ENCODE measurements around the gene UBAP1.
A peak's percentile ranks its signal among the peaks of the same experiment; 100 is the strongest.
"Not testable (repeated sequence)": the region's sequence is repeated elsewhere in the genome, so short reads cannot be mapped to it uniquely, and the experiment has no call there.

UBAP1 gene

DNA sequence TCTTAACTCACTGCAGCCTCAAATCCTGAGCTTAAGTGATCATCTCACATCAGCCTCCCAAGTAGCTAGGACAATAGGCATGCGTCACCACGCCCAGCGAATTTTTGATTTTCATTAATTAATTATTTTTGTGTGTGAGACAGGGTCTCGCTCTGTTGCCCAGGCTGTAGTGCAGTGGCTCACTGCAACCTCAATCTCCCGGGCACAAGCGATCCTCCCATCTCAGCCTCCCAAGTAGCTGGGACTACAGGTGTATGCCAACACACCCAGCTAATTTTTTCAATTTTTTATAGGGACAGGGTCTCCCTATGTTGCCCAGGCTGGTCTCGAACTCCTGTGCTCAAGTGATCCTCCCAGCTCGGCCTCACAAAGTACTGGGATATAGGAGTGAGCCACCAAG, 41.4 kb downstream of the UBAP1 start:
- FAIRE-seq (no peak), DNase-seq (ENCODE audit: low spot score) (no peak)

DNA sequence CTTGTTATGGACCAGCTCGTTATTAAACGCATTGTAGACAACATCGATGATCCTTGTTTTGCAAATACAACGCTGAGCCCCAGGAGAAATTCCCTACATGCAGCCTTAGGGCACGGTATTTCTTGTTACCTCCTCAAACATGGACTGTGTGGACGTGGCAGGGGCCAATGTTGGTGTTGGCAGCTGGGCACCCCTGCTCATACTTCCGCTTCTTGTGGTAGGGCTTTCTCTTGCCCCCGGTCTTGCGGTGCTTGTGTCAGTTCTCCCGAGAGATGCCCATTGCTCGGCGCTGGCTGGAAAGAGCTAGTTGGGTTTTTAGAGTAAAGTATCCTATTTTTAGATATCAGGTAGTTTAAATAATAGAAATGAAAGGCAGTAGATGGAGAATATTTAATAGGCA, 45.5 kb downstream of the UBAP1 start:
- DNase-seq (ENCODE audit: low spot score) (no peak), FAIRE-seq (no peak)

DNA sequence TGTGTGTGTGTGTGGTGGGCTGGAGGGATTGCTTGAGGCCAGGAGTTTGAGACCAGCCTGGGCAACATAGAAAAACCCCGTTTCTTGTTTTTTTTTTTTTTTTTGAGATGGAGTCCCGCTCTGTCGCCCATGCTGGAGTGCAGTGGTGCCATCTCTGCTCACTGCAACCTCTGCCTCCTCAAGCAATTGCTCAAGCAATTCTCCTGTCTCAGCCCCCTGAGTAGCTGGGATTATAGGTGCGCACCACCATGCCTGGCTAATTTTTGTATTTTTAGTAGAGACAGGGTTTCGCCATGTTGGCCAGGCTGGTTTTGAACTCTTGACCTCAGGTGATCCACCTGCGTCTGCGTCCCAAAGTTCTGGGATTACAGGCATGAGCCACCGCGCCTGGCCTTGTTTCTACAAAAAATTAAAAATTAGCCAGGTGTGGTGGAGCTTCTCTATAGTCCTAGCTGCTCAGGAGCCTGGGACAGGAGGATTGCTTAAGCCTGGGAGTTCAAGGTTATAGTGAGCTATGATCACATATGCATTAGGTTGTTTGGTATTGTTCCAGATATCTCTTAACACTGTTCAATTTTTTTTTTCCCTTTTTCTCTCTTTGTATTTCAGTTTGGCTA, 47.4 kb downstream of the UBAP1 start:
- DNase-seq (ENCODE audit: low spot score); FAIRE-seq: not testable (repeated sequence)

DNA sequence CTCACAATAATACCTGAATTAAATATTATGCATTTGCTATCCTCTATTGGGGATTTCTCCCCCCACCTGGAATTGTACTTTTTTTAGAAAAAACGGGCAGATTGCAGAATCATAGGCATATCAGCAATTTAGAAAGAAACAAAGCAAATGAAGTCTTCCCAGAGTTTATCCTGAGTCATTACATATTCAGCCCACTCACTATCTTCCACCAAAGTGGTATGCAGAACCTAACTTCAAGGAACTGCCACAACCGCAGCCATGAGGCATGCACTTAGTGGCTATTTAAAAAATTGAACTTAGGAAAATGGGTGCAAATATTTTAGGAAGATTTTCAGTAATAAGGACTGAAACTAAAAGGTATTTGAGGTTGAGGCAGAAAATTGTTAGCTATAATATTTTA, 48.6 kb downstream of the UBAP1 start:
- FAIRE-seq (no peak), DNase-seq (ENCODE audit: low spot score) (no peak)

DNA sequence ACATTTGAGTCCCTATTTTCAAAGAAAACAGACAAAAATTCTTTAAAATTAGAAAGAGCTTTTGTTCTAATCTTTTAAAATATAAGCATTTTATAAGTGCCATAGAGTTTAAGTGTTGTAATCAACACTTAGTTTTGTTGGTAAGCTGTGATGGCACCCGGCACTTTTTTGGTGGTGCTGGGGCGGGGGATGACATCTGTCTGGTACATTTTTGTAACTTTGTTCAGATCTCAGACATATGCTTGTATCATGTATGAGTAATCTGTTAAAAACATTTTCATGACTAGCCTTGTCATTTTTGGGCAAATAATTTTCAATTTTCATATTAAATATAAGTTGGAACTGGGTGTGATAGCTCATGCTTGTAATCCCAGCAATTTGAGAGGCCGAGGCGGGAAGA, 51.7 kb downstream of the UBAP1 start:
- no peak for DNase-seq (ENCODE audit: low spot score)
- FAIRE-seq: no peak

DNA sequence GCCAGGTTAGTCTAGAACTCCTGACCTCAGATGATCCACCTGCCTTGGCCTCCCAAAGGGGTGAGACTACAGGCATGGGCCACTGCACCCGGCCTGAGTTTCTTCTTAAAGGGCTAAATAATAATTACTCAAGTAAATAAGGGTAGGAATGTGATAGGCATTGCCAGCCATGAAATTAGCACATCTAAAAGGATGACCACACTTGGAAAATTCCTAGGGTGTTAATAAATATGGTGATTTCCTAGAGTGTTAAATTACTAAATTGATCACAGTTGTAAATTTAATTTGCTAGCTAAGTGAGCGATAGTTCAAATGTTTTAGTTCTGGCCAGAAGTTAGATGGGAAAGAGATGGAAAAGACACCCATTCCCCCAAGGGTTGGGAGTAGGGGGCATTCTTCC, 53.4 kb downstream of the UBAP1 start:
- FAIRE-seq: no peak
- no peak for DNase-seq (ENCODE audit: low spot score)

DNA sequence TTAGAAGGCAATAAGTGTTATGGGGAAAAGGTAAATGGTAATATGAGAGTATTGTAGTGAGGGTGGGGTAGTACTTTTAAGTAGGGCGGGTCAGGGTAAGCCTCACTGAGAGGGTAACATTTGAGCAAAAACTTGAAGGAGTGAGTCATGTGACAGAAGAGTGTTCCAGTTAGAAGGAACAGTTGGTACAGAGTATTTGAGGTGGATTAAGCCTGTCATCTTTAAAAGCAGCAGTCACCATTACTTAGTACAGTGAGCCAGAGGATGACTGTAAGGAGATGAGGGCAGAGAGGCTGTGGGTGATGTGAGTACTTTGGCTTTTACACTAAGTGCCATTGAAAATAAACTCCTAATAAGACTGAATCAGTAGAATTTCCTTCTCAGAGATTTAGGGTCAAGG, 54.8 kb downstream of the UBAP1 start:
- FAIRE-seq: no peak
- no peak for DNase-seq (ENCODE audit: low spot score)

DNA sequence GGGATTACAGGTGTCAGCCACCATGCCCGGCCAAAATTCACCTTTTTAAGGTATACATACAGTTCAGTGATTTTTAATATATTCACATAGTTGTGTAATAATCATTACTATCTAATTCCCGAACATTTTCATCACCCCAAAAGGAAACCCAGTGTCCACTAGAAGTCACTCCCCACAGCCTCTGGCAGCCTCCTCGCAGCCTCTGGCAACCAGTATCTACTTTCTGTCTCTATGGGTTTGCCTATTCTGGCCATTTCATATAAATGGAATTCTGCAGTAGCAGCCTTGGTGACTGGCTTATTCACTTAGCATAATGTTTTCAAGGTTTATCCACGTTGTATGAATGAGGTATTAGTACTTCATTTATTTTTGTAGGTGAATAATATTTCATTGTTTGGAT, 59.0 kb downstream of the UBAP1 start:
- FAIRE-seq: no peak
- no peak for DNase-seq (ENCODE audit: low spot score)

DNA sequence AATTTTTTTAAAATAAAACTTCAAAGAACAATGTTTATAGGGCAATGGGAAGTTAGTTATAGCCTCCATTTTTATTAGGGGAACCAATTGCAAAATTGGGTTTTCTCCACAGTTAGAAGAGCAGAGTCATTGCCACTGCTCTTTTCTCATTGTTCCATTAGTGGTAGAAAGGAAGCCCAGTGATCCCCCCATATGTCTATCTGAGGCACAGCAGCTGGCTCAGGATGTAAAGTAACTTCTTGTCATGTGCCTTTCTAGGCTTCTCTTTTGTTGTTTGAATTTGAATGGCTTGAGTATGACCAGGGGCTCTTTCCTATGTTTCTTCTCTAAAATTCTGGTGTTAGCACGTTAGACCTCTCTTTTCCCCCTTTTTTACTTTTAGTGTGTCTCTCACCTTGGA, 61.2 kb downstream of the UBAP1 start:
- FAIRE-seq: no peak
- DNase-seq (ENCODE audit: low spot score): no peak

DNA sequence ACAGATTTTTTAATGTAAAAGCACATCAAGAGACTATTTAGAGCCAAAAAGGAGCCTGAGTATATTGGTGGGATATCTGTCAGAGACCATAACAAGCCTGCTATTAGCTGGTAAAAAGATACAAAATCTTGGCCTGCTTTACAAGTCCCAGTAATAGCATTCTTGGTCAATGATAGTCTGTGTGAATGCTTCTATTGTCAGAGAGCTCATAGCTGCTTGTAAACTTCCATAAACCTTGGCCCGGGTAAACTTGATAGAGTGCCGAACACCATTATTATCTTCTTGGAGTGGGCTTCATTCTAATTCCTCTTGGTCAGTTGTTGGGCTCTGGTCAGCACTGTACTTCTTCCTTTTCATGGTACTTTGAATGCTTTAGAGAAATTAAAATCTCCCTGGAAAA, 64.0 kb downstream of the UBAP1 start:
- FAIRE-seq: no peak

DNA sequence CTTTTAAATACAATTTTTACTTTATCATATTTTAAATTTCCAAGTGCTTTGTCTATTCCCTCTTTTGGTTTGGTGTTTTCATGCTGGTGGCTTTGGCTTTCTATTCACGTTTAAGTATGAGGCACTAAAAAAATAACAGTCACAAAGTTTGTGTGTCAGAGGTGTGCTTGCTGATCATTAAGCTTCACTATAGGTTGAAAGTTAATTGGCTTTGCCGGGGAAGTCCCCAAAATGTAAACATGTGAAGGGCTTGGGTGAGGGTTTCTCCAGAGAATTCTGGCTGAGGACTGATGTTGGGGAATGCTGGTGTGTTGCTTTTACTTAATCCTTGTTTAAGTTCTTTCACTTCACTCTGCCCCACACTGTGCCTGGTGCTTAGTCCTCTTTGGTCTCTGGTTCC, 66.4 kb downstream of the UBAP1 start:
- not testable (repeated sequence) for DNase-seq (ENCODE audit: low spot score); FAIRE-seq

More for the DNA sequence above, 64.0 kb downstream of the UBAP1 start:
- no peak for DNase-seq (ENCODE audit: low spot score)

DNA sequence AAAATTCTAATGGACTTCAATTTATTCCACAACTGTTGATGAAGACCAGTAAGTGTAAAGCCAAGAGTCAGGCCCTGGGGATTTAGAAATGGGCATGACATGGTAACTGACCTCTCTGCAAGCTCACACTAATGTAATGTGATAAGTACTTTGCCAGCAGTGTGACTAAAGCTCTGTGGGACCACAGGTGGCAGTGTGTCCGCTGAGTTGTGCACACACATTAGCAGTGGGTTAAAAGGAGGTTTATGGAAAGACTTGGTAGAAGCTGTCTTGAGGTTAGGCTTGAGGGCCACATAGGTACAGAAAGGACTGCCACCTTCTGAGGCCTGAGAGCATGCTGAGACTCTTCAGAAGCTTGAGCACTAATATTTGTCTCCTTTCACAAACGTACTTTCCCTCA, 67.6 kb downstream of the UBAP1 start:
- FAIRE-seq (no peak), DNase-seq (ENCODE audit: low spot score) (no peak)

DNA sequence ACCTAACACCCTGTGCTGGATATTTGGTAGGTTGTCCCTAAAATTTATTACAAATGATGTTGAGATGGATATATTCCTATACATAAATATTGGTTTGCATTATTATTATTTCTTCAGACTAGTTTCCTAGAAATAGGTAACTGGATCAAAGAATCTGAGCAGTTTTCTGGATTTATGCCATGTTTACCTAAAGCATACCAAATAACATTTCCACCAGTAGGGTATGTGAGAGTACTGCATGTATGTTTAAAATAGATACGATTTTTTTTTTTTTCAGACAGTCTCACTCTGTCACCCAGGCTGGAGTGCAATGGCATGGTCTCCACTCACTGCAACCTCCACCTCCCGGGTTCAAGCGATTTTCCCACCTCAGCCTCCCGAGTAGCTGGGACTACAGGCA, 68.9 kb downstream of the UBAP1 start:
- not testable (repeated sequence) for FAIRE-seq; DNase-seq (ENCODE audit: low spot score)

DNA sequence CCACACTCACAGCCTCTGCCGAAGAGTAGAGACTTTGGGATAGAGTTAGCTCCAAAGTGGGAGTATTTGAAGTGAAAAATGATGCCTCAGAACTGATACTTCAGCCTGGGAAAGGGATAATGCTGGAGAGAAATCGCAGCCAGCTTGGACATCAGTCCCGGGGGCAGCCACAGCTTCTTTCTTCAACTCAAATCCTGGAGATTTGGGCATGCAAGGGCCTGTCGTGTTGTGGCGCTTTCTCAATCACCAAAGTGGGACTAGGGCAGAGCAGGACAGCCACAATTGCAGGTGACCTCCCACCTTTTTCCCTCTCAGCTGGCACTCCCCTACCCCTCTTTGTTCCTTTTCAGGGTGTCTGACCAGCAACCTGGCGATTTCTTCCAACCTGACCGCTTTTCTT, 70.4 kb downstream of the UBAP1 start:
- DNase-seq (ENCODE audit: low spot score) (no peak), FAIRE-seq (no peak)

DNA sequence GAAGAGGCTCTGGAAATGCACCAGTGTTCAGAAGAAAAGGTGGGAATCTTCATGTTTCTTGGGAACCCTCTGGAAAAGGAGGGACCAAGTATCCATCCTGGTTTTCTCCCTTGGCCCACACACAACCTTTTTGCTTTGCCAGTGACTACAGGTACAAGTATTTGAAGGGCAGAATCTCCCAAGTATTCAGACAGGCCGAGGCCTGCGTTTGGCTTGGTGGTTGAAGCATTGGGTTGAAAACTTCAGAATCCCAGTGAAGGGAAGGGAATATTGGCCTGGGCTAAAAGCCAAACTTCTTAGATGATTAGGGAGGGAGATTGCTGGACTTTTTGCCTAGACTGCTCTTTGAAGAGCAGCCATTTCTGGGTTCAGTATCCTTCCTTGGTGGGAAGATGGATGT, 71.9 kb downstream of the UBAP1 start:
- FAIRE-seq: no peak

DNA sequence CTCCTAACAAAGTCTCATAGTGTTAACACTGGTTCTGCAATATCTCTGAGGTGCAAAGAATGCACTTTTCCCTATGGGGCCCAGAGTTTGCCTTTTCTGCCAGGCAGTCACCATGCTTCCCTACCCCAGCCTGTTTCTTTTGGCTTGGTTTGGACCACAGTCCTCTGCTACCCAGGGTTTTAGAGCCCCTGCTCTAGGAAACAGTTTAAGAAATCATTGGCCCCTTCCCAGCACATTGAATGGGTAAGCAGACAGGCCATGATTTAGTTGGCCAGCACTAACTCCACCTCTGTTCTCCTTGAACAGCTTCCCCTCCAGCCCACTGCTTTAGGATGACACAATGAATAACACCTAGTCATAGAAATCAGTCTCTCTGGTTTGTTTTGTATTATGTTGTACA, 73.2 kb downstream of the UBAP1 start:
- FAIRE-seq (no peak), DNase-seq (ENCODE audit: low spot score) (no peak)

More for the DNA sequence above, 71.9 kb downstream of the UBAP1 start:
- DNase-seq (ENCODE audit: low spot score): no peak

DNA sequence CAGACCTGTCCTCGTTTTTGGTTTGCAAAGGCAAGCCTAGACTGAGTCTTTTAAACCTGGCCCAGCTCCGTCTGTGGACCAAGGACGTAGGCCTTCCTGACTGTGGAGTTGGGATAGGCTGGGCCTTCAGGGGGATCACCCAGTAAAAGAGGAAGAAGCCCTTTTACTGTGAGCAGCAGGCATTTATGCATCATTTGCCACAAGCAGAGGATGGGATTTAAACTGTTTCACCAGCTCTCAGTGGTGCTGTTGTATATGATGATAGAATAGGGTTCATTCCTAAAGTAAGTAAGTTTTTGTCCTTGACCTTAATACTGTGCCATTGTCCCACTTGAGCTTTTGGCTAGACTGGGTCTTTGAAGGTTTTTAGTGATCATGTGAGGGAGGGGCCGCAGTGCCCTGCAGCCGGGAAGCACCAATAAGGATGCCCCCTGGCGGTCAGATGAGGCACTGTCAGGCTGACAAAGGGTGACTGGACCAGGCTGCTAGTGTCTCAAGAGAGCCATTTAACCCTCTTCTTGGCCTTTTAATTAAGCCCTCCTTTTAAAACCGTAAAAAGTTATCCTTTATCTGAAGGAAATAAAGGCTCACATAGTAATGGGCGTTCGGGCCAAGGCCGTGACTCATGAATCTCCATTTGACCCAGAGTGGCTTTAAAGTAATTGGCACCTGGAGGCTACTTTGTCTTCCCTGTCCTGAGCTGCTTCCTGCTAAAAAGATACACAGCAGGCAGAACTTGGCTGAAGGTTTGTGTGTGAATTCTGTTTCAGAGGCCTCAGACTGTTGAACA, 74.0 kb downstream of the UBAP1 start:
- no peak for FAIRE-seq
- DNase-seq (ENCODE audit: low spot score): peak; percentile 41

DNA sequence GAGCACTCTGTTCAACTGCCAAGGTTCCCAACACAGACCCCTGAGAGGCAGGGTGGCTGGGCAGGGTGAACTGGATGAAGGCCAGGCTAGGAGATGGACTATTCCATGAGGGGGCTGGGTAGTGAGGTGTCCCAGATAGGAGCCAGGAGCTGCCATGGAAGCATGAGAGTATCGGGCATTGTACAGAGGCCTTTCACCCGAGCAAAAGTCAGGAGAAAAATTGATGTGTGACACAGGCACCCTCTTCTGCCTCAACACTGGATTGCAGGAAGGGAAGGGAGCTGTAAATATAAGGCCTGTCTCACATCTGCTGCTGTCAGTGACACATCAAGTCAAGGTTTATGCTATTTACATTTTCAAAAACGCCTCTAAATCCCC, 74.6 kb downstream of the UBAP1 start:
- peak; percentile 16 for DNase-seq (ENCODE audit: low spot score)
- FAIRE-seq: no peak

DNA sequence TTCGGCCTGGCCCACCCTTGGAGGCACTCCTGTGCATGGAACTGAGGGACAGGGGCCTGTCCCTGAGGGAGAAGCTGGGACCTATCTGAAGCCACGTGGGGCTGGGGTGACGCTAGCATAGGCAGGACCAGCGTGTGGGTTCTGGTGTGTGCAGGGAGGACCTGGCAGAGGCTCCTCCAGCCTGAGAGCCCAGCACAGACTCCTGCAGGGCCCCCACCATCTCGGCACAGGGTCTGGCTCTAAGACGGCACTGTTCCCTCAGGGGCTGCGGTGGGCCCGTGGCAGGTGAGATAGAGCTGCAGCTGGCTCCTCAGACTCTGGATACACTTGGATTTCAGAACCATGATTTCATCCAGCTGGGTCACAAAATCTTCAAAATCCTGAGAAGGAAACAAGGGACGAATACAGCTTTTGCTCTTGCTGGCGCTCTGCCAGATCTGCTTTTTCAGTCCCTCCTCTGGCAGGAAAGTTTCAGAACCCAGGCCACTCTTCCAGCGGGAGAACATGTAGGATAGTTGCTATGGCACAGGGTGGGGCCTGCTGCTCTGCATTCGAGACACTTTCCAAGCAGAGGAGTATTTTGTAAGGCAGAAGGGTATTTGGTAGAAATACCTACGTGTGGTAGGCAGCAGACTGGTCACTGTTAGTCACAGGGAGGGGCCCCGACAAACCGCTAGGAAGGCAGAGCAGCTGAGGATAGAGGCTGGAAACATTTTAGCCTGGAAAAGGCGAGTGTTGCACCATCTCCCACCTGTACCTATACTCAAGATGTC, 75.5 kb downstream of the UBAP1 start:
- FAIRE-seq: peak; percentile 80
- DNase-seq (ENCODE audit: low spot score): peak; percentile 78

DNA sequence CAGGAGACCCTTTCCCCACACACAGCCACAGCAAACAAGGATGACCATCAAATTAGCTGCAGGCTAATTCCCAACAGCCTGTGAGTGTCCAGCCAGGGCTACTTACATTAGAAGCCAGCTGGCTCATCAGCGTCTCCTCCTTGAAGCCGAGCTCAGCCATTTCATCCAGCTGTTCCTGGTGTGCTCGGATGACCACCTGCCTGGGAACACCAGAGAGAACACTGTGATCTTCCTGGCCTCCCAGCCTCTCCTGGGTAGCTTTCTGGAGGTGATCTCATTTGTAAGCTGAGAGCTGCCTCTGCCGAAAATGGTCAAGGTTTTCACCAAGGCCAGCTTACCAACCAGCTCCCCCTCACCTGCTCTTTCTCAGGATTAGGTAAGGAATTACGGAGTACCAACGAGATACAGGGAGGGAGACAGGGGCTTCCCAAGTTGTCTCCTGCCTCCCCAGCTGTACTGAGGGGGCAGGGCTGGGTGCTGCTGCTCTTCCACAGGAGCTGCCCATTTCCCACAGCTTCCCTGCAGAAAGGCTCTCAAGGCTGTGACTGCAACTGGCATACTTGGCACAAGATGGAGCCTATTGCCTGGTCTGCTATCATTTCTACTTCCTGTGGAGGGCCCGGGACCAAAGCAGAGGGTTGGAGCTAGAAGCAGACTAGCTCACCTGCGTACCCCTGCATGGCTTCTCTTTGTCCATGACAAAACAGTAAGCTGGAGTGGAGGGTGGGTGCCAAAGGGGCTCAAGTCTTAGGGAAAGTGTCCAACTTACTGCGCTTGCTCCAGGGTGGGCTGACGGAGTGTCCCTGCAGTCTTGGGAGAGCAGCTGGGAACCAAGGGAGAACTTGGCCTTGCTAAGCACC, 76.4 kb downstream of the UBAP1 start:
- FAIRE-seq: no peak
- DNase-seq (ENCODE audit: low spot score): no peak

DNA sequence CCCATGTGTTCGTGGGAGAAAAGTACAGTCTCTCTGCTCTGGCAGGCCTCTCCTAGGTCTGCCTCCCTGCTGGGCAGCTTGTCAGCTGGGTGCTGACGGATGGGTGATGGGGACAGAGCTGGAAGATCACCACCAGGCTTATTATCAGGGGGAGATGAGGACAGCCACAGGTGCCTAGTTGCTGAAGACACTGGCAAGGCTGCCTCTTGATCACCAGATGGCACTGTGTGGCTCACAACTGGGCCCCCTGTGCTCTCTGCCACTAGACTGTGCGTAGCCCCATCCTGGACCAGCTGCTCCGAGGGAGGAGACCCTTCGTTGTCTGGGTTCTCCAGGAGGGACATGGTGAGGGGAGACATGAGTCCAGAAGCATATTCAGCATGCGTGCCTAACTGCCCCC, 77.3 kb downstream of the UBAP1 start:
- no peak for DNase-seq (ENCODE audit: low spot score)
- no peak for FAIRE-seq
